COLO829 (cell line): ENCODE results near the gene TMEM259.
"Not testable (repeated sequence)": the region's sequence is repeated elsewhere in the genome, so short reads cannot be mapped to it uniquely, and the experiment has no call there.

ENCODE experiments used
- DNase-seq: peaks from one replicate; pipeline ENCODE4 v3.0.0; 2012; ENCODE audit warnings: low spot score

Gene TMEM259

DNA sequence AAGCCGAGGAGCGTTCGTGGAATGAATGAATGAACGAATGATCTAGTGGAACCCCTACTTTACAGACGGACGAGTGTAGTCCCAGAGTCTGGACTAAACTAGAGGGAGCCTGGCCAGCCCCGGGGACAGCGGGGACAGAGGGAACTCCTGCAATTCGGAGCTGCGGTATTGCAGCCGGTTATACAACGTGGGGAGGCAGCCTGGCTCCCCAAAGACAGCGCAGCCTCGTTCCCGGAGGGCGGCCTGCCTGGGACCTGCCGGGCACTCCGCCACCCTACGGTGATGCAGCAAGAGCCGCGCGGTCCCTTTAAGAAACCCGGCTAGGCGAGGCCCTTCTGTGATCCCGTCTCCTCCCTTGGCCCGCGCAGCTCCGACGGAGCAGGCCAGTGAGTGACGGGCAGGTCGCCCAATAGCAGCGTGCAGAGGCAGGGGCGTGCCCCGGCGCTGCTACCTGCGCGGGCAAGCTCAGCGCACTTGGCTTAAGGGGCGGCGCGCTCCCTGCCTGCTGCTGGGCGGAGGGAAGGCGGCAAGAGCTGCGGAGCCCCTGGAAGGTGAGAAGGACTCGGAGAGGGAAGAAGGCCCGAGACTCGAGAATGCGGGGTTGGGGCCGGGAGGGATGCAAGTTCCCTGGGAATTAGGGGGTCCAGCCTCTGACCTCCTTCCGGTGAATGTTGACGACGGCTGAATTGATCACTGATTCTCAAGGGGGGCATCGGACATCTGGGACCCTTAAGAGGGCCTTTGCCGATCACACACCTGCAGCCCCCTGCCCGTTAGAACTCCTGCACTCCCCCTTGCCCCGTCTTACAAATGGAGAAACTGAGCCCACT lies 18.9 kb upstream of the TMEM259 start, which contains the start of gene ABCA7:
Gene ABCA7 (plus strand): TSS at position 462 of the 830 bp plus-strand sequence. CDS start 1,255 bp downstream, outside the sequence.
- peak; percentile 84 for DNase-seq

DNA sequence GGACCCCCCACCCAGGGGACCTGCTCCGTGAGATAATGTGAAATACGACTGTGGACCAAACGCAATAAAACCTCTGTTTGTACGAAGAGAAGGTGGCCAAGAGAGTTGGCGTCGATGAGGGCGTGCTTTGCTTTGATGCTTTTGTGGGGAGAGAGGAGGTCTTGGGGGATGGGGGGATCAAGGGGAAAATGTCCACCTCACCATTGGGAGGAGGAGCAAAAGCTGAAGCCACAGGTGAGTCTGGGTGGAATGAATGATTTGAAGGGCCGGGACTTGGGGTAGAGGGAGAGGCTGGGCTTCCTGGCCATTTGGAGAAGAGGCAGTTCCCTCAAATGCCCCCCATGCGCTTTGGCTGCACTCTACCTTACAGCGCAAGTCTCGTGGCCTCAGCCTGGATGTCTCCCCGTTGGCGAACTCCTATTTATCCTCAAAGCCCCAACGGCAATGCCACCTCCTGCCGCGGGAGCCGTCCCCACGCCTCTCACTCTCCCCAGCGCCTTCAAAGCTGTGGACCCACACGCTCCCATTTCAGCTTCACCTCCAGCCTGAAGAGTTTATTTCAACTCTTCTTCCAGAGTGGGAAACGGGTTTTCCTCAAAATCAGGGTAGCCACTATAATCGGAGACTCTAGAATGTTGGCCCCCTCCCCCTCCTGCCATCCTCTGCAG lies 18.2 kb upstream of the TMEM259 start:
- no peak for DNase-seq

DNA sequence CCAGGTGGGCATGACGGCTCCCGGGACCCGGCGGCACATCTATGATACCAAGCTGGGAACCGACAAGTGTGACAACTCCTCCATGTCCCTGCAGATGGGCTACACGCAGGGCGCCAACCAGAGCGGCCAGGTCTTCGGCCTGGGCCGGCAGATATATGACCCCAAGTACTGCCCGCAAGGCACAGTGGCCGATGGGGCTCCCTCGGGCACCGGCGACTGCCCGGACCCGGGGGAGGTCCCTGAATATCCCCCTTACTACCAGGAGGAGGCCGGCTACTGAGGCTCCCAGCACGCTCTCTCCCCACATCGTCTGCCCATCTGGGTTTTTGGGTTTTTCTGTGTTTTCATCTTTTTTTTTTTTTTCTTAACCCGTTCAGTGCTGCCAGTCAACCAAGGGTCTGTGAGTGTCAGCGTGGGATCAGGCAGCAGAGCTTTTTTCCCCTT lies 16.7 kb upstream of the TMEM259 start:
- DNase-seq = no peak

DNA sequence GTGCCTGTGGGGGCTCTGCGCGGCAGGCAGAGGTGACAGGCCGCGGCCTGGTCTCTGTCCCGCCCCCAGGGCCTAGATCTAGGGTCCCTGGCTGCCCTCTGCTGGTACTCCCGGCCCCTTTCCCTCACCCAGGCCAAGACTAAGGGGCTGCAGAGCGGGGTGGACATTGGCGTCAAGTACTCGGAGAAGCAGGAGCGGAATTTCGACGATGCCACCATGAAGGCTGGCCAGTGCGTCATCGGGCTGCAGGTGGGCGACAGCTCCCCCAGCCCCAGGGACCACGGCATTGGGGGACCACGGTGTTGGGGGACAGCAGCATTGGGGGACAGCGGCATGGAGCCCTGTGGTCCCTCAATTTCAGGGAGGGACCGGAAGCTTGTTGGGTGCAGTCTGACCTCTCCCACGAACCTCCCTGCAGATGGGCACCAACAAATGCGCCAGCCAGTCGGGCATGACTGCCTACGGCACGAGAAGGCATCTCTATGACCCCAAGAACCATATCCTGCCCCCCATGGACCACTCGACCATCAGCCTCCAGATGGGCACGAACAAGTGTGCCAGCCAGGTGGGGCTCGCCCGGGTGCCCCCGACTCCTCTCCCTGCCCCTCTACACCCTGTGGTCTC lies 15.2 kb upstream of the TMEM259 start:
- DNase-seq = no peak

DNA sequence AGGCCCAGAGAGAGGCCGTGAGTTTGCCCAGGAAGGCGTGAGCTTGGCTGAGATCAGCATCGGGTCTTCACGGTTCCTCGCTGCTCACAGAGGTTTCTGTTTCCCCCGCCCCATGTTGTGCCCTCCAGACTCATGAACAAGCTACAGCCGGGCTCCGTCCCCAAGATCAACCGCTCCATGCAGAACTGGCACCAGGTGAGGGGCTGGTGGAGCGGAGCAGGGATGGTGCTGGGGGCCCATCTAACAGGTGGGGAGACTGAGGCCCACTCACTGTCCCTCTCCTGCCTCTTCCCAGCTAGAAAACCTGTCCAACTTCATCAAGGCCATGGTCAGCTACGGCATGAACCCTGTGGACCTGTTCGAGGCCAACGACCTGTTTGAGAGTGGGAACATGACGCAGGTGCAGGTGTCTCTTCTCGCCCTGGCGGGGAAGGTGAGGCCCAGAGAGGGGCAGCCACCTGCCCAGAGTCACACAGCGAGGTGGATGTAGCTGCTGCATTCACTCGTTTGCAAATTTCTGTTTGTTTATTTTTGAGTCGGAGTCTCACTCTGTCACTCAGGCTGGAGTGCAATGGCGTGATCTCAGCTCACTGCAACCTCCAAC lies 11.4 kb upstream of the TMEM259 start:
- no peak for DNase-seq

DNA sequence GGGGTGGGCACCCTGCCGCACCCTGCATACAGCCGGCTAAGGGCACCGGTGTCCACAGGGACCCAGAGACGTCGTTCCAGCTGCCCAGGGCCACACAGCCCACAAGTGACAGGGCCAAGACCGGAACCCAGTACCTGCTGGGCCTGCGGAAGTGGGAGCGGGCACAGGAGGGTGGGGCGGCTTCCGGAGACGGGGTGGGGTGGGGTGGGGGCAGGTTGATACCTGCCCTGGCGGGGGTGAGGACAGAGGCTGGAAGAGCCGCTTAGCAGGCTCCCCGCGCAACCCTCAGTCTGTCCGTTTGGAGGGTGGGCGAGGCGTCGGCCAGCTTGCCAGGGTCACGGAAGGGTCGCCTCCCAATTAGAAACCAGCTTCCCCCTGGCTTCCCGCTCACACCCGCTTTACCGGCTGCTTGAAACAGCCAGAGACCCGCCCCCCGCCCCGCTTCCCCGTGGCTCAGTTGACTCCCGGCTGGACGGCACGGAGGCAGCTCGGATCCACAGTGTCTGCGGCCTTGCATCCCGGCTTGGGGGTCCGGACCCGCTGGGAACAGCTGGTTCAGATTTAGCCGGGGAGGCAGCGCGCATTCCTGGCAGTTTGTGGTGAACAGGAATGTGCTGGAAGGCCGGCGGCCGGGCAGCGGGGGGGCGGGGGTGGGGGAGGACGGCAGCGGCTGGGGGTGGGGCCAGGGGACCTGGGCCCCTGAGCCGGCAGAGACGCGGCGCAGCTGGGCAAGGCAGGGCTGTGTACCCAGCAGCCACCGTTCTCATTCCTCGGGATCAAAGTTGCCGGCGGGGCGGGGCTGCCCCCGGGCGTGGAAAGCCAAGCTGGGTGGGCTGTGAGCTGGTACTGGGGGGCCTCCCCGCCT lies 7.4 kb upstream of the TMEM259 start:
- peak; percentile 63 for DNase-seq

DNA sequence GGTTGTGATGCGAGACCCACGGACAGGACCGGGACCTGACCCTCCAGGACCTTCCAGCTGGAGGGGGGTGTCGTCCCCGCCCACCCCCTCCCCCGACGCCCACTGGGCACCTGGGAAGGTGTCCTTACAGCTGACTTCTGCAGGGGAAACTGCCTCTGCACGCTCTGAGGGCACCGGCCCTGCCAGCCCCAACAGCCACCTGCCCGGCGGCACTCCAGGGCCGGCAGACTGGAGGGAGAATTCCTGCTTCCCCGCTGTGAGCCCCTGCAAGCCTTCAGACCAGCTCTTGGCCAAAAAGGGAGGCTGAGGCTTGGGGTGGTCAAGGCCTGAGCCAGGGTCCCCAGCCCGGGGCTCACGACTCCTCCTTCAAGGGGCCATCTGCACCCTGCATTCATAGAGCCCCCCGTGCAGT lies 6.7 kb upstream of the TMEM259 start:
- no peak for DNase-seq

DNA sequence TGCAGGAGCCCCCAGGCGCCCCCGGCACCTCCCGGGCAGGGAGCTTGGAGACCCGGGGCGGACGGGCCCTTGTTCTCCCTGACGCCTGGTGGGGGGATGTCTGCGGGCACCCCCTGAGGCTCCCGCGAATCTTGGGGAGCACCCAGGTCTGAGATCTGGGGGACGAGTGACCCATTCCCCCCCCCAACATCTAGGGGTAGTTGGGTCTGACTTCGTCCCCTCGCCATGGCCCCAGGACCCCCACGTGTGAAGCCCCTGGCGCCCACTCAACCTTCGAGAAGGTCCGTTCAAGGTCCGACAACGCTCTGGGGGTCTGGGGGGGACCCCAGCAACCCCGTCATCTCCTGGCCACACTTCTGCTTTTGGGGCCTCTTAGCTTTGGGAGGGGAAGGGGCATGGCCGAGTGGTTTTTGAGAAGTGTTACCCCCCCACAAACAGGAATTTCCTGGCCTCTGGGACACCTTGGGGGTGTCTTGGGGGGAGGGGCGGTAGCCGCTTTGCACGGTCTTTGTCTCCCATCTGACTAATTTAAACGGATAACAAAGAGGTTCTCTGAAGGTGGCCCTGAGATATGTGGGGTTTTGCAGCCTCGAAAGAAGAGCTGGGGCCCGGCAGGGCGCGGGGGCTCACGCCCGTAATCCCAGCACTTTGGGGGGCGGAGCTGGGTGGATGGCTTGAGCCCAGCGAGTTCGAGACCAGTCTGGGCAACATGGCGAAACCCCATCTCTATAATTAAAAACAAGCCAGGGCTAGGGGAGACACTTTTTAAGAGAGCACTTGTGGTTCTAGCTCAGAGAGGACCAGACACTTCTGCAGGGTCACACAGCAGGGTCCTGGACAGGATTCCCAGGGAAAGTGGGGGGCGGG lies 6.1 kb upstream of the TMEM259 start:
- no peak for DNase-seq

DNA sequence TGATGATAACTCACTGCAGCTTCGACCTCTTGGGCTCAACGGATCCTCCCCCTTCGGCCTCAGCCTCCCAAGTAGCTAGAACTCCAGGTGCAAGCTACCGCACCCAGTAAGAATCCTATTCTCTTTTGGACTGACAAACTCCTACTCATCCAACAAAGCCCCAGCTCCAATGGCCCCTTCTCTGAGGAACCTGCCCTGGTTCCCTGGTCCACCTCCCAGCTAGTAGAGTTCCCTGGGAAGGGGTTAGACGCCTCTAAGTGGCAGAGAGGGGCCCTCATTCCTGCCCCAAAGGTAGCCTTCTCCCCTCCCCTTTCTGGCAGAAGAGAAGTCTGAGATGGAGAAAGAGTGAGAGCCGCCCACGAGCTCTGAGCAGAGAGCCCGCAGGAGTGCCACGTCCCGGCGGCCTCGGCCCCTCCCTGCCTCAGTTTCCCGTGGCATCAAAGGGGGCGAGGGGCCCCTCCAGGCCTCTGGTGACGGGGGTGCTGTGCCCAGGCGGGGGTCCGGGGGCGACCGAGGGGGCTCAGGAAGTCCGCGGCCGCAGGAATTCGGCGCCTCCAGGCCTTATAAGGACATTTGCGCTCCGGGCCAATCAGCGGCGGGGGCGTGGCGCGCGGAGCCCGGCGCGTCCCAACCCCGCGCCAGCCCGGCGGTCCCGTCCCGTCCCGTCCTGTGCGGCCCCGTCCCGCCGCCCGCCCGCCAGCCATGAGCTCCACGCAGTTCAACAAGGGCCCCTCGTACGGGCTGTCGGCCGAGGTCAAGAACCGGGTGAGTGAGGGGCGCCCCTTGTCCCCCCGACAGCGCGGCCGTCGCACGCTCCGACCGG lies 5.2 kb upstream of the TMEM259 start, which contains the start of gene CNN2:
Gene CNN2 (plus strand): TSS at position 649 of the 823 bp plus-strand sequence. CDS start 54 bp downstream, at position 703.
- DNase-seq = peak; percentile 69

DNA sequence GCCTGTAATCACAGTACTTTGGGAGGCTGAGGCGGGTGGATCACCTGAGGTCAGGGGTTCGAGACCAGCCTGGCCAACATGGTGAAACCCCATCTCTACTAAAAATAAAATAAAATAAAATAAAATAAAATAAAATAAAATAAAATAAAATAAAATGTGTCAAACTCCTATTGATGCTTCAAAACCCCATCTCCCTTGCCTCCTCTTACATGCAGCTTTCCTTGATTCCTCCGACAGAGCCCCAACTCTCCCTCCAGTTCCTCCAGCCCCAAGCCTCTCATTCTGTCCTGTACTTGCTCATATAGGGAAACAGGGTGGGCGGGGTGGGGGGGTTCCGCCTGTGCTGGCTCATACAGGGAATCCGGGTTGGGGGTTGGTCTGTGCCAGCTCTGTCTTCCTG lies 4.2 kb upstream of the TMEM259 start:
- DNase-seq = not testable (repeated sequence)

DNA sequence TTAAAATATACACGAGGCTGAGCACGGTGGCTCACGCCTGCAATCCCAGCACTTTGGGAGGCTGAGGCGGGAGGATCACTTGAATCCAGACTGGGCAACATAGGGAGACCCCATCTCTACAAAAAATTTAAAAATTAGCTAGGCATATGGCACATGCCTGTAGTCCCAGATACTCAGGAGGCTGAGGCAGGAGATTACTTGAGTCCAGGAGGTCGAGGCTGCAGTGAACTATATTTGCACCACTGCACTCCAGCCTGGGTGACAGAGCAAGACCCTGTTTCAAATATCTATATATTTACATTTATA lies 2.9 kb upstream of the TMEM259 start:
- not testable (repeated sequence) for DNase-seq

DNA sequence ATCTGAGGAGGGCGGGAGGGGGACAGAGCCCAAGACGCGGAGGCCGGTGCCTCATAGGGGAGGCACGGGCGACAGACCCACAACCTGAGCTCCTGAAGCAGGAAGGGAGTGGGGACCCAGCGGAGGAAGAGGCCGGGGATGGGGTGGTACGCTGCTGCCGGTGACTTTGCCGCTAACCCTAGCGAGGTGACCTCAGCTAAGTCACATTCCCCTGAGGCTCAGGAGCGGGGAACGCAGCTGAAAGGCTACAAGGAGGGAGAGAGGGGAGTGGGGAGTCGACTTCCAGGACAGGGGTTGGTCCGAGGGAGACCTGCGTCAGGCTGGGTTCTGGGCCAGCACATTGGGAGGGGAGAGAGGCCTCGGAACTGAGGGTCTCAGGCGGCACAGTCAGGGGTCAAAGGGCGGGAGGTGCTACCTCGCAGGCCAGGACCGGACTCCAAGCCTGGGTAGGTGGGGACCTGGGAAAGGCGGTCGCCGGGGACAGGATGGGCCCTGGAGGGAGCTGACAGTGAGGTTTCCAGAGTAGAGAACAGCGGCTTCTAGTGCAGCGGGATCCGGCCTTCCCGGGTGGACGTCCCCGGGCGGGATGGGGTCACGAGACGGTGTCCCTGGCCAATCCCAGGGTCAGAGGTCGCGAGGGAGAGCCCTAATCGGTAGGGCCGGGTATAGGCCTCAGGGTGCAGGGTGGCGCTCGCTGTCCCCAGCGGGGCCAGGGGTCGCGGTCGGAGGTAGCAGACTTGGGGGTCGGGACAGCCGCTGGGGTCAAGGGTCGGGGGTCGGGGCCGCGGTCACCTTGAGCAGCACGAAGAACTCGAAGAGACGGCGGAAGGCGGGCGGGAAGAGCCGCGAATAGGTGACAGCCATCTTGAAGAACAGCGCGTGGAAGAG lies 699 bp downstream of the TMEM259 start:
- no peak for DNase-seq

DNA sequence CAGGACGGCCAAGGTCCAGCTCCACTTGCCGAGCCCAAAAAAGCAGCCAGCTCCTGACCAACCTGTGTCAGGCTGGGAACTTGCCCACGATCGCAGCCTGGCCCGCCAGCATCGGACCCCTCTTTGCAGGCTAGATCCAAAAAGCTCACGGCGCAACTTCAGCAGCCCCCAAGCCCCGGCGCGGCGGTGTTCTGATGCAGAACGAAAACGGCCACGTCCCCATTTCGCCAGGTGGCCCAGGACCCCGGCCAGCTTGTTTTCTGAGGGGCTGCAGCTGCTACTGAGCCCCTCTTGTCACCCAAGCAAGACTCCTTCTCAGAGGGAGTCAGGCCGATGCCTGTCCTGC lies 1.3 kb downstream of the TMEM259 start:
- DNase-seq = no peak

DNA sequence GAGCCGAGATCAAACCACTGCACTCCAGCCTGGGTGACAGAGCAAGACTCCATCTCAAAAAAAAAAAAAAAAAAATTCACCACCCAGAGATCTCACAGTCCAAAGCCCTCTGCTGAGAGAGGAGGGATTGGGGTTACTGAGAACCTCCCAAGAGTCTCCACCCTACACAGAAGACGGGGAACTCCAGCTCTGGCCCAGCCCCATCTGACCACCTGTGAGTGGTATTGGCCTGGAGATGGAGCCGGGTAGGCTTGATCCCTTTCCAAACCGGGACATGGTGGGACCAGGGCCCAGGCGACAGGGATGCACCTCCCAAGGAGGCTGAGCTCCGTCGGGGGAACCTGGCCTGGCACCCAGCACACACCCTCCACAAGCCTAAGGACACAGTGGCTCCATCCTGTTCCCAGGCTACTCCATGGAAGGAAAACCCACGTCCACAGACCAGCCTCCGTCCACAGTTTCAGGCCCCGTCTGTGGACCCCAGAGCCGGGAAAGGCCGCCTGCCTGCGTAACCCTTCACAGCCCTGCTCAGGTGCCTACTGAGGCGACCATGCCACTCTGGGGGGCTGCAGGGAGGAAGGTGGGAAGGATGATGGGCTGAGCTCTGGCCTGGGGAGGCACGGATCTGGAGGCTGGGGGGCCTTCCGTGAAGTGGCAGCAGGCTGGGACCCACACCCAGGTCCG lies 1.8 kb downstream of the TMEM259 start:
- no peak for DNase-seq

DNA sequence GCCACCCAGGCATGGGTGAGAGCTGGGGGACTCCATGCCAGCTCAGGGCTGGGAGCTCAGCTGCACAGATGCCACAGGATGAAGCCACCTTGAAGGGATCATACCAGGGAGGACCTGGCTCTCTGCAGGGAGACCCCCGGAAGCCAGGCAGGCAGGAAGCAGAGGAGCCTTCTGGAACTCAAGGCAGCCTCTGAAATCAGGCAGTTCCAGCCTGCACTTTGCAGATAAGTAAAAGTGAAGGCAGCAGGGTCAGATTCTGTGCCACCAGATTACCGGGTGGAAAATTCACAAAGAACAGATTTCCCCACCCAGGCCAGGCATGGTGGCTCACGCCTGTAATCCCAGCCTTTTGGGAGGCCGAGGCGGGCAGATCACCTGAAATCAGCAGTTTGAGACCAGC lies 2.5 kb downstream of the TMEM259 start:
- DNase-seq = no peak

DNA sequence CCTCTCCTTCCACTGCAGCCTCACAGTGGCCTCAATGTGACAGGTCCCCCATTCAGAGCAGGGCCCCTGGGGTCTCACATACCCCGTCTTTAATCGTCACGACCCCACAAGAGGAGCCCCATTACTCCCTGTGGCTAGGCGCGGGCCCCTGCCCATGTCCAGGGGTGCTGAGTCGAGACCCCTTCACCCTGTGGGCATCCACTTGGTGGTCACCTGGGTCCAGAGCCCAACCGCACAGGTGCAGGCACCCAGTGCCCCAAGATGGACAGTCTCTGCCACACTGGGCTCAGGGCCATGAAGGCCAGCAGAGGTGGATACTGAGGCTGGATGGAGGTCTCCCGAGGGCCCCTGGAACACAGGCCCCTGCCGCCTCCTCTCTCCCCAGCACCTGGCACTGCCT lies 3.0 kb downstream of the TMEM259 start:
- no peak for DNase-seq

DNA sequence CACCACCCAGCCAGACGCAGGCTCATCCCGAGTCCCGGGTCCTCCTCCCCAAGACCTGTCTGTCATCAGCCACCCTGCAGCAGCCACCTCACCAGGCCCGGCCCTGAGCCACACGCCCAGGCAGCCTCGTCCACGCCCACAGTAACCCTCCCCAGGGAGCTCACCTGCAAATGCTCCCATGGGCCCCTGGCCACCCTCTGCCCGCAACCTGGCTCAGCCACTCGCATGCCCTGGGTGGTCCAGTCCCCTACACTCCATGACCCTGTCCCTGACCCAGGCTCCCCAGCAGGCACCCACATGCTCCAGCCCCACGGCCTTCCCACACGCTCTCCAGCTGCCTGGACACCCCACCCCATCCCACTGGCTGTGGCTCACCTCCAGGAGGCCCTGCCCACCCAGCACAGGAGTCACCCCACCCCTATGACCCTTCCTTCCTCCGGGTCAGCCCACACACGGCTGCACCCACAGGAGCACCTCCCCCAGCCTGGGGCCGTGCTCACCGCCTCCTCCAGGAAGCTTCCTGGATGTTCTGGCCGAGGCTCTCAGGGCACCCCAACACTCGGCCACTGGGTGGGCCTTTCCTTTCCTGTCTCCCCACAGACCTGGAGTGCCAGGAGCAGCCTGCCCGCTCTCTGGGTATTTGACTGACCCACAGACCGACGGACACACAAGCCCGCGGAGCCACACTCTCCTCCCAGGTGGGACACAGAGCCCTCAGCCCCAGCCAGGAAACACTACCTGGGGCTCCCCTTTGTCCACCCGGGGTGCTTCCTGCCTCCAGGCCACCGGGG lies 3.6 kb downstream of the TMEM259 start:
- DNase-seq = no peak
